Measurements from ENCODE around the gene KCTD1. TPM values are rescaled to one million over a fixed set of nuclear protein-coding genes. Genes with fewer than 3 reads are reported as not detected.

The KCTD1 gene
- total and polyA plus RNA-seq, 2 donors (not counting 1 experiment from before 2014, with no cell fraction given) = 2.3 to 5.0 TPM

- Mint-ChIP-seq H3K4me1 (no peaks in the 10 kb centered on the region), H3K9me3 (ENCODE audit: insufficient read depth) (peaks cover 2% of the 10 kb centered on the region), H3K27ac (no peak overlapping the region), H3K27me3 (peaks cover 33% of the 10 kb centered on the region), H3K4me3 (no peak overlapping the region)
- CTCF ChIA-PET = no interaction called here
- TF ChIP-seq CTCF (IDR thresholded peaks at IDR 0.05) (no peak), EZH2 (IDR thresholded peaks at IDR 0.05; ENCODE audit: borderline replicate concordance, insufficient read depth, low read depth, low read length, poor library complexity, severe bottlenecking) (no peak)
- Histone ChIP-seq H3K4me3 (ENCODE audit: control extremely low read depth in 1 of 5, extremely low read depth in 1 of 5, insufficient read depth in 1 of 5, low read depth in 2 of 5, low read length in 4 of 5) (no peak overlapping the region), H3K36me3 (replicated peaks in 1 of 2; ENCODE audit: control extremely low read depth in 1 of 2, control insufficient read depth in 1 of 2, extremely low read depth in 1 of 2, insufficient read depth in 2 of 2, low read length in 1 of 2) (no peaks in the 10 kb centered on the region), H3K27me3 (replicated peaks in 1 of 4; ENCODE audit: control extremely low read depth in 1 of 4, control insufficient read depth in 3 of 4, insufficient read depth in 4 of 4, low read length in 3 of 4) (peaks cover 0 to 2% (median 0%) of the 10 kb centered on the region in 4 experiments), H3K4me2 (replicated peaks; ENCODE audit: low read depth, low read length, poor library complexity, severe bottlenecking) (no peak overlapping the region), H3K9ac (ENCODE audit: low read length) (no peak overlapping the region), H4K20me1 (ENCODE audit: control insufficient read depth, insufficient read depth, low read length, poor library complexity, severe bottlenecking) (no peaks in the 10 kb centered on the region), H3K9me3 (ENCODE audit: control extremely low read depth in 1 of 3, control insufficient read depth in 2 of 3, insufficient read depth in 1 of 3, low read length in 2 of 3) (no peaks in the 10 kb centered on the region), H2AFZ (ENCODE audit: insufficient read depth, low read depth, low read length, poor library complexity, severe bottlenecking) (no peak overlapping the region), H3K27ac (ENCODE audit: low read length in 2 of 2) (no peak overlapping the region), H3K4me1 (ENCODE audit: control insufficient read depth in 2 of 2, insufficient read depth in 2 of 2, low read length in 2 of 2) (no peaks in the 10 kb centered on the region), H3K79me2 (ENCODE audit: control insufficient read depth, insufficient read depth, low read length) (no peaks in the 10 kb centered on the region)
- POLR2A ChIA-PET = no interaction called here
- DNase-seq = no peak
- ATAC-seq (ENCODE audit: low read depth) = no peak
- 93% methylated on average over 4 of the region's 5 CpGs for WGBS (ENCODE audit: insufficient coverage)
- intact Hi-C loops (cut with micrococcal nuclease) = no loop called here
Observed at GRCh38 chr18:26561769-26562168, 13.4 kb upstream of the KCTD1 start.

GRCh38 chr18:26556573-26556972, 8.2 kb upstream of the KCTD1 start:
- Histone ChIP-seq H3K27ac (ENCODE audit: low read length in 2 of 2) (no peak overlapping the region), H3K9ac (ENCODE audit: low read length) (no peak overlapping the region), H2AFZ (ENCODE audit: insufficient read depth, low read depth, low read length, poor library complexity, severe bottlenecking) (no peak overlapping the region), H3K79me2 (ENCODE audit: control insufficient read depth, insufficient read depth, low read length) (no peaks in the 10 kb centered on the region), H3K27me3 (replicated peaks in 1 of 4; ENCODE audit: control extremely low read depth in 1 of 4, control insufficient read depth in 3 of 4, insufficient read depth in 4 of 4, low read length in 3 of 4) (peaks cover 0 to 21% (median 14%) of the 10 kb centered on the region in 4 experiments), H3K4me2 (replicated peaks; ENCODE audit: low read depth, low read length, poor library complexity, severe bottlenecking) (no peak overlapping the region), H3K4me1 (ENCODE audit: control insufficient read depth in 2 of 2, insufficient read depth in 2 of 2, low read length in 2 of 2) (no peaks in the 10 kb centered on the region), H4K20me1 (ENCODE audit: control insufficient read depth, insufficient read depth, low read length, poor library complexity, severe bottlenecking) (no peaks in the 10 kb centered on the region), H3K9me3 (ENCODE audit: control extremely low read depth in 1 of 3, control insufficient read depth in 2 of 3, insufficient read depth in 1 of 3, low read length in 2 of 3) (no peaks in the 10 kb centered on the region), H3K4me3 (ENCODE audit: control extremely low read depth in 1 of 5, extremely low read depth in 1 of 5, insufficient read depth in 1 of 5, low read depth in 2 of 5, low read length in 4 of 5) (no peak overlapping the region), H3K36me3 (replicated peaks in 1 of 2; ENCODE audit: control extremely low read depth in 1 of 2, control insufficient read depth in 1 of 2, extremely low read depth in 1 of 2, insufficient read depth in 2 of 2, low read length in 1 of 2) (no peaks in the 10 kb centered on the region)
- Mint-ChIP-seq H3K9me3 (ENCODE audit: insufficient read depth) (no peaks in the 10 kb centered on the region), H3K27me3 (peaks cover 46% of the 10 kb centered on the region), H3K4me3 (no peak overlapping the region), H3K4me1 (peaks cover 5% of the 10 kb centered on the region), H3K27ac (no peak overlapping the region)
- DNase-seq (no peak), ATAC-seq (ENCODE audit: low read depth) (no peak)
- intact Hi-C loops (cut with micrococcal nuclease) = no loop called here
- TF ChIP-seq EZH2 (IDR thresholded peaks at IDR 0.05; ENCODE audit: borderline replicate concordance, insufficient read depth, low read depth, low read length, poor library complexity, severe bottlenecking) (no peak), CTCF (IDR thresholded peaks at IDR 0.05) (no peak)
- CTCF ChIA-PET = no interaction called here
- 71% methylated on average over 1 of the region's 3 CpGs for WGBS (ENCODE audit: insufficient coverage)
- POLR2A ChIA-PET = no interaction called here

Measured in B cell (primary cell).